ENCODE data around the gene ENOX2.

DNA sequence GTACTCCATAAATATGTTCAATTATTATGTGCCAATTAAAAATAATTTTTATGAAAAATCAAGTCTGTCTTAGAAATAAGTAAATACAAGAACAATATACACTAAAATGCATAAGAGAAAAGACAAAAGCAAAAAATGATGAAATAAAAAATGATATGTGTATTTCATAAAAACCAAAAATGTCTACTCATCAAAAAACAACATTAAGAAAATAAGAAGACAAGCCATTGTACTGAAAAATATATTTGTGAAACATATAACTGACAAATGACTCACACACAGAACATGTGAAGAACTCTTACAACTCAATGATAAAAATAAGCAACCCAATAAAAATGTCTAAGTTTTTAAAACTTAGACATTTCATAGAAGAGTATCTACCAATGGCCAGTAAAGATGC, 34.1 kb upstream of the ENOX2 start:
- TF ChIP-seq, protein P1, sequence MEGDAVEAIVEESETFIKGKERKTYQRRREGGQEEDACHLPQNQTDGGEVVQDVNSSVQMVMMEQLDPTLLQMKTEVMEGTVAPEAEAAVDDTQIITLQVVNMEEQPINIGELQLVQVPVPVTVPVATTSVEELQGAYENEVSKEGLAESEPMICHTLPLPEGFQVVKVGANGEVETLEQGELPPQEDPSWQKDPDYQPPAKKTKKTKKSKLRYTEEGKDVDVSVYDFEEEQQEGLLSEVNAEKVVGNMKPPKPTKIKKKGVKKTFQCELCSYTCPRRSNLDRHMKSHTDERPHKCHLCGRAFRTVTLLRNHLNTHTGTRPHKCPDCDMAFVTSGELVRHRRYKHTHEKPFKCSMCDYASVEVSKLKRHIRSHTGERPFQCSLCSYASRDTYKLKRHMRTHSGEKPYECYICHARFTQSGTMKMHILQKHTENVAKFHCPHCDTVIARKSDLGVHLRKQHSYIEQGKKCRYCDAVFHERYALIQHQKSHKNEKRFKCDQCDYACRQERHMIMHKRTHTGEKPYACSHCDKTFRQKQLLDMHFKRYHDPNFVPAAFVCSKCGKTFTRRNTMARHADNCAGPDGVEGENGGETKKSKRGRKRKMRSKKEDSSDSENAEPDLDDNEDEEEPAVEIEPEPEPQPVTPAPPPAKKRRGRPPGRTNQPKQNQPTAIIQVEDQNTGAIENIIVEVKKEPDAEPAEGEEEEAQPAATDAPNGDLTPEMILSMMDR (IDR thresholded peaks at IDR 0.05): no peak
- no peak for TF ChIP-seq POLR2A (IDR thresholded peaks at IDR 0.05)

All from adrenal gland (tissue), 5 donors.